CD14-positive monocyte (primary cell): ENCODE measurements around the gene ALLC. TPM values are rescaled to one million over a fixed set of nuclear protein-coding genes. Genes with fewer than 3 reads are reported as not detected.

Experiments
- DNase-seq, 3 donors: peaks; one replicate each; pipeline ENCODE4 v3.0.0-alpha.2; 2011 to 2022
- H2AFZ ChIP-seq: 2 replicates; pipeline ENCODE4 v1.6.0; 2012; ENCODE audit warnings: mild to moderate bottlenecking, low read depth, low read length, inconsistent platforms; ENCODE audit not compliant: insufficient read depth, poor library complexity, severe bottlenecking
- H3K27ac ChIP-seq, 2 donors: 1 replicate in 1 of 2; 2 replicates in 1 of 2; pipeline ENCODE4 v1.5.1; 2012 to 2013; ENCODE audit warnings: low read length in 2 of 2, control low read depth in 1 of 2, inconsistent platforms in 1 of 2, low read depth in 1 of 2, mild to moderate bottlenecking in 1 of 2
- H3K27me3 ChIP-seq, 2 donors: one replicate each; pipeline versions ENCODE4 v1.6.0 to v1.6.1; 2011 to 2013; ENCODE audit warnings: low read length in 2 of 2; ENCODE audit not compliant: control insufficient read depth in 2 of 2, insufficient read depth in 2 of 2
- H3K36me3 ChIP-seq, 2 donors: replicated peaks in 1 of 2; 1 replicate in 1 of 2; 2 replicates in 1 of 2; pipeline versions ENCODE4 v1.5.1 to v1.6.1; 2012 to 2013; ENCODE audit warnings: low read length in 2 of 2, control low read depth in 1 of 2, inconsistent platforms in 1 of 2, mild to moderate bottlenecking in 1 of 2; ENCODE audit not compliant: insufficient read depth in 2 of 2, control insufficient read depth in 1 of 2
- H3K4me1 ChIP-seq, 2 donors: 1 replicate in 1 of 2; 2 replicates in 1 of 2; pipeline versions ENCODE4 v1.5.1 to v1.6.1; 2012 to 2013; ENCODE audit warnings: low read length in 2 of 2, control low read depth in 1 of 2, inconsistent platforms in 1 of 2, mild to moderate bottlenecking in 1 of 2, moderate library complexity in 1 of 2; ENCODE audit not compliant: insufficient read depth in 2 of 2, control insufficient read depth in 1 of 2
- H3K4me2 ChIP-seq: replicated peaks from 2 replicates; pipeline ENCODE3; 2012; ENCODE audit warnings: low read length, moderate library complexity, mild to moderate bottlenecking; ENCODE audit not compliant: poor library complexity, severe bottlenecking; ENCODE audit errors: extremely low read depth
- H3K4me3 ChIP-seq, 3 experiments: fragments of 200-600 bp in 1 of 3; sonication (generic) in 1 of 3; replicated peaks in 1 of 3; 1 replicate in 2 of 3; 2 replicates in 1 of 3; pipeline ENCODE4 v1.5.1; 2011 to 2013; ENCODE audit warnings: low read length in 3 of 3, mild to moderate bottlenecking in 3 of 3, control low read depth in 2 of 3, low read depth in 2 of 3, inconsistent platforms in 1 of 3, moderate library complexity in 1 of 3
- H3K79me2 ChIP-seq: 2 replicates; pipeline ENCODE4 v1.6.0; 2012; ENCODE audit warnings: mild to moderate bottlenecking, control low read depth, inconsistent platforms, low read length, moderate library complexity; ENCODE audit not compliant: insufficient read depth
- H3K9ac ChIP-seq: 2 replicates; pipeline ENCODE4 v1.6.0; 2017; ENCODE audit warnings: low read length, mild to moderate bottlenecking; ENCODE audit not compliant: insufficient read depth, poor library complexity, severe bottlenecking
- H3K9me3 ChIP-seq, 2 donors: replicated peaks in 1 of 2; 1 replicate in 1 of 2; 2 replicates in 1 of 2; pipeline versions ENCODE4 v1.5.1 to v1.6.1; 2012 to 2013; ENCODE audit warnings: low read length in 2 of 2, control low read depth in 1 of 2; ENCODE audit not compliant: control insufficient read depth in 1 of 2, insufficient read depth in 1 of 2
- H4K20me1 ChIP-seq: 2 replicates; pipeline ENCODE4 v1.6.0; 2012; ENCODE audit warnings: mild to moderate bottlenecking, low read length, control low read depth, moderate library complexity; ENCODE audit not compliant: insufficient read depth
- H3K27ac Mint-ChIP-seq, 7 donors: one replicate each; pipeline ENCODE4 v1.8.0; 2020; ENCODE audit warnings: mild to moderate bottlenecking in 7 of 7, mixed read lengths in 7 of 7, moderate library complexity in 6 of 7, inconsistent platforms in 2 of 7
- H3K27me3 Mint-ChIP-seq, 3 donors: one replicate each; pipeline ENCODE4 v1.8.0; 2021 to 2022; ENCODE audit warnings: low read depth in 3 of 3, mild to moderate bottlenecking in 3 of 3, mixed read lengths in 3 of 3, moderate library complexity in 3 of 3, inconsistent platforms in 1 of 3
- H3K36me3 Mint-ChIP-seq, 2 donors: one replicate each; pipeline ENCODE4 v1.8.0; 2020; ENCODE audit warnings: mixed read lengths in 2 of 2, inconsistent platforms in 1 of 2, mild to moderate bottlenecking in 1 of 2
- H3K4me1 Mint-ChIP-seq: one replicate; pipeline ENCODE4 v1.8.0; 2020; ENCODE audit warnings: mild to moderate bottlenecking, mixed read lengths
- H3K4me3 Mint-ChIP-seq, 2 donors: one replicate each; pipeline ENCODE4 v1.8.0; 2020; ENCODE audit warnings: mild to moderate bottlenecking in 2 of 2, mixed read lengths in 2 of 2, moderate library complexity in 1 of 2
- H3K9me3 Mint-ChIP-seq, 7 donors: one replicate each; pipeline ENCODE4 v1.8.0; 2020 to 2022; ENCODE audit warnings: mixed read lengths in 7 of 7, mild to moderate bottlenecking in 6 of 7, moderate library complexity in 6 of 7, inconsistent platforms in 2 of 7
- CTCF ChIP-seq: fragments of 200-600 bp; IDR thresholded peaks from one replicate; pipeline ENCODE4 v1.8.0; 2022; ENCODE audit warnings: antibody characterized with exemption, mild to moderate bottlenecking
- WGBS: methylation state at CpG from one replicate; pipeline ENCODE4 v1.1.5; 2013; ENCODE audit warnings: missing lambda C conversion rate; ENCODE audit not compliant: insufficient coverage; 5-methylcytosine and 5-hydroxymethylcytosine counted together
- intact Hi-C, 2 donors: fragments of 100-400 bp; cut with micrococcal nuclease; formaldehyde crosslinking; loops; one replicate each; pipeline versions ENCODE4 v1.15.0 to v1.15.1; 2023
- polyA plus RNA-seq, 3 donors: library from polyadenylated mRNA; depleted of rRNA in 1 of 3; unstranded in 2 of 3; stranded (reverse) in 1 of 3; fragments of 300-500 nt in 2 of 3; fragments of >200 nt in 1 of 3; fragmentation: Illumina TruSeq in 2 of 3; gene quantifications; 1 replicate in 2 of 3; 2 replicates in 1 of 3; pipeline ENCODE4 v1.2.3, GENCODE V29; 2012 to 2021

Gene ALLC
- polyA plus RNA-seq, 3 donors: not detected

GRCh38 chr2:3667151-3667631 lies 9.2 kb downstream of the ALLC start:
- Histone ChIP-seq H3K27ac (no peak overlapping the region), H3K9me3 (no peaks in the 10 kb centered on the region), H3K79me2 (no peaks in the 10 kb centered on the region), H3K36me3 (no peaks in the 10 kb centered on the region), H2AFZ (no peak overlapping the region), H3K9ac (no peak overlapping the region), H3K27me3 (no peaks in the 10 kb centered on the region), H4K20me1 (no peaks in the 10 kb centered on the region), H3K4me2 (no peak overlapping the region), H3K4me3 (no peak overlapping the region), H3K4me1 (no peaks in the 10 kb centered on the region)
- 88% methylated on average over 21 of the region's 23 CpGs for WGBS
- Mint-ChIP-seq H3K27me3 (peaks cover 2 to 6% (median 4%) of the 10 kb centered on the region in 3 donors), H3K4me1 (no peaks in the 10 kb centered on the region), H3K36me3 (no peaks in the 10 kb centered on the region), H3K4me3 (no peak overlapping the region), H3K27ac (no peak overlapping the region), H3K9me3 (peaks cover 0 to 1% (median 0%) of the 10 kb centered on the region in 7 donors)
- TF ChIP-seq CTCF: no peak
- DNase-seq: no peak
- intact Hi-C loops: no loop called here

- Histone ChIP-seq H3K4me1 (no peaks in the 10 kb centered on the region), H3K36me3 (no peaks in the 10 kb centered on the region), H2AFZ (no peak overlapping the region), H3K9ac (no peak overlapping the region), H3K27me3 (no peaks in the 10 kb centered on the region), H3K4me2 (no peak overlapping the region), H4K20me1 (no peaks in the 10 kb centered on the region), H3K79me2 (no peaks in the 10 kb centered on the region), H3K27ac (no peak overlapping the region), H3K4me3 (no peak overlapping the region), H3K9me3 (no peaks in the 10 kb centered on the region)
- no peaks in the 10 kb centered on the region for H3K36me3 Mint-ChIP-seq
- H3K27ac Mint-ChIP-seq: no peak overlapping the region
- peaks cover 2 to 6% (median 5%) of the 10 kb centered on the region in 3 donors for H3K27me3 Mint-ChIP-seq
- TF ChIP-seq CTCF: no peak
- intact Hi-C loops: no loop called here
- H3K9me3 Mint-ChIP-seq: peaks cover 0 to 3% (median 0%) of the 10 kb centered on the region in 7 donors
- DNase-seq: no peak
- no peak overlapping the region for H3K4me3 Mint-ChIP-seq
- H3K4me1 Mint-ChIP-seq: no peaks in the 10 kb centered on the region
- WGBS: 88% methylated on average over 8 of the region's 8 CpGs
Measured at GRCh38 chr2:3669656-3670055, 11.7 kb downstream of the ALLC start.
